H9 (cell line): Measurements from ENCODE around the gene NKG7. TPM values are rescaled to one million over a fixed set of nuclear protein-coding genes. Genes with fewer than 3 reads are reported as not detected.

Experiments used
- DNase-seq: peaks from one replicate; pipeline ENCODE4 v3.0.0-alpha.2; 2017
- H2AFZ ChIP-seq: one replicate; pipeline ENCODE4 v1.6.1; 2013; ENCODE audit warnings: mild to moderate bottlenecking, low read length, control low read depth, moderate library complexity
- H2AK5ac ChIP-seq: 2 replicates; pipeline ENCODE4 v1.6.1; 2013; ENCODE audit warnings: low read length, control low read depth, mixed read lengths; ENCODE audit not compliant: insufficient read length
- H2BK120ac ChIP-seq: one replicate; pipeline ENCODE4 v1.6.1; 2013; ENCODE audit warnings: low read depth, mild to moderate bottlenecking, low read length, control low read depth, inconsistent platforms; ENCODE audit not compliant: poor library complexity, severe bottlenecking
- H2BK12ac ChIP-seq: 2 replicates; pipeline ENCODE4 v1.6.1; 2013; ENCODE audit warnings: low read length, control low read depth, mixed read lengths, low read depth; ENCODE audit not compliant: insufficient read length
- H2BK15ac ChIP-seq: 2 replicates; pipeline ENCODE4 v1.6.1; 2013; ENCODE audit warnings: low read depth, low read length, control low read depth
- H2BK20ac ChIP-seq: one replicate; pipeline ENCODE4 v1.6.1; 2013; ENCODE audit warnings: low read depth, mild to moderate bottlenecking, low read length, control low read depth, inconsistent platforms; ENCODE audit not compliant: poor library complexity, severe bottlenecking
- H2BK5ac ChIP-seq: 2 replicates; pipeline ENCODE4 v1.6.1; 2013; ENCODE audit warnings: low read length, control low read depth, mixed read lengths; ENCODE audit not compliant: insufficient read length
- H3K14ac ChIP-seq: 2 replicates; pipeline ENCODE4 v1.6.1; 2013; ENCODE audit warnings: low read length, control low read depth; ENCODE audit not compliant: insufficient read depth
- H3K18ac ChIP-seq: 2 replicates; pipeline ENCODE4 v1.6.1; 2013; ENCODE audit warnings: low read depth, mild to moderate bottlenecking, mixed read lengths, low read length, control low read depth; ENCODE audit not compliant: insufficient read length
- H3K23ac ChIP-seq: 2 replicates; pipeline ENCODE4 v1.6.1; 2013; ENCODE audit warnings: low read length, control low read depth, mixed read lengths, low read depth; ENCODE audit not compliant: insufficient read length
- H3K23me2 ChIP-seq: 2 replicates; pipeline ENCODE4 v1.6.1; 2013; ENCODE audit warnings: low read depth, mild to moderate bottlenecking, mixed read lengths, low read length, control low read depth; ENCODE audit not compliant: insufficient read length, poor library complexity, severe bottlenecking
- H3K27ac ChIP-seq: 2 replicates; pipeline ENCODE4 v1.5.1; 2013; ENCODE audit warnings: low read length, control low read depth, mixed read lengths, low read depth; ENCODE audit not compliant: insufficient read length
- H3K27me3 ChIP-seq: 2 replicates; pipeline ENCODE4 v1.6.1; 2013; ENCODE audit warnings: low read length, control low read depth, inconsistent platforms; ENCODE audit not compliant: insufficient read depth
- H3K4ac ChIP-seq: 2 replicates; pipeline ENCODE4 v1.6.1; 2013; ENCODE audit warnings: low read depth, mild to moderate bottlenecking, control low read depth, inconsistent platforms, low read length, moderate library complexity
- H3K4me1 ChIP-seq: 2 replicates; pipeline ENCODE4 v1.6.1; 2013; ENCODE audit warnings: low read length, control low read depth, inconsistent platforms; ENCODE audit not compliant: insufficient read depth
- H3K4me2 ChIP-seq: 2 replicates; pipeline ENCODE4 v1.6.1; 2013; ENCODE audit warnings: low read length, control low read depth, mixed read lengths; ENCODE audit not compliant: insufficient read length, insufficient read depth
- H3K56ac ChIP-seq: 2 replicates; pipeline ENCODE4 v1.6.1; 2013; ENCODE audit warnings: low read depth, mild to moderate bottlenecking, mixed read lengths, low read length, control low read depth; ENCODE audit not compliant: insufficient read length
- H3K79me1 ChIP-seq: 2 replicates; pipeline ENCODE4 v1.6.1; 2013; ENCODE audit warnings: low read depth, mild to moderate bottlenecking, moderate library complexity, low read length, control low read depth, inconsistent platforms; ENCODE audit not compliant: insufficient read depth, poor library complexity, severe bottlenecking
- H3K79me2 ChIP-seq: 2 replicates; pipeline ENCODE4 v1.6.1; 2013; ENCODE audit warnings: low read length, control low read depth, inconsistent platforms; ENCODE audit not compliant: insufficient read depth
- H3K9ac ChIP-seq: 2 replicates; pipeline ENCODE4 v1.6.1; 2013; ENCODE audit warnings: low read length, control low read depth, mixed read lengths; ENCODE audit not compliant: insufficient read length; ENCODE audit errors: extremely low read depth
- H3K9me3 ChIP-seq: one replicate; pipeline ENCODE4 v1.6.1; 2013; ENCODE audit warnings: low read depth, low read length, inconsistent platforms; ENCODE audit not compliant: control insufficient read depth
- H3T11ph ChIP-seq: one replicate; pipeline ENCODE4 v1.6.1; 2013; ENCODE audit warnings: mild to moderate bottlenecking, low read length, control low read depth, inconsistent platforms
- H4K20me1 ChIP-seq: one replicate; pipeline ENCODE4 v1.6.1; 2013; ENCODE audit not compliant: control insufficient read depth, insufficient read length, insufficient read depth
- H4K5ac ChIP-seq: 2 replicates; pipeline ENCODE4 v1.6.1; 2013; ENCODE audit warnings: low read depth, mild to moderate bottlenecking, mixed read lengths, low read length, control low read depth; ENCODE audit not compliant: insufficient read length
- H4K8ac ChIP-seq: replicated peaks from 2 replicates; pipeline ENCODE4 v1.6.1; 2013; ENCODE audit warnings: low read length, control low read depth, mixed read lengths, low read depth; ENCODE audit not compliant: insufficient read length
- H4K91ac ChIP-seq: 2 replicates; pipeline ENCODE4 v1.6.1; 2013; ENCODE audit warnings: low read depth, mild to moderate bottlenecking, moderate library complexity, mixed read lengths, low read length, control low read depth; ENCODE audit not compliant: insufficient read length
- H3K27ac Mint-ChIP-seq, 3 experiments: 2 replicates in 2 of 3; 3 replicates in 1 of 3; pipeline ENCODE4 v1.8.0; 2020 to 2021; ENCODE audit warnings: mixed read lengths in 3 of 3, mild to moderate bottlenecking in 1 of 3, moderate library complexity in 1 of 3
- H3K27me3 Mint-ChIP-seq: 2 replicates; pipeline ENCODE4 v1.8.0; 2021; ENCODE audit warnings: low read depth, mild to moderate bottlenecking, moderate library complexity, mixed read lengths
- H3K36me3 Mint-ChIP-seq, 3 experiments: 2 replicates in 2 of 3; 3 replicates in 1 of 3; pipeline ENCODE4 v1.8.0; 2020 to 2021; ENCODE audit warnings: low read depth in 3 of 3, mixed read lengths in 3 of 3; ENCODE audit not compliant: insufficient read depth in 1 of 3
- H3K4me1 Mint-ChIP-seq, 2 experiments: 2 replicates each; pipeline ENCODE4 v1.8.0; 2020; ENCODE audit warnings: mixed read lengths in 2 of 2
- H3K4me3 Mint-ChIP-seq, 2 experiments: 2 replicates in 1 of 2; 3 replicates in 1 of 2; pipeline ENCODE4 v1.8.0; 2020 to 2021; ENCODE audit warnings: mild to moderate bottlenecking in 2 of 2, mixed read lengths in 2 of 2, moderate library complexity in 1 of 2
- H3K9me3 Mint-ChIP-seq, 2 experiments: 2 replicates in 1 of 2; 3 replicates in 1 of 2; pipeline ENCODE4 v1.8.0; 2020; ENCODE audit warnings: mild to moderate bottlenecking in 2 of 2, mixed read lengths in 2 of 2, moderate library complexity in 1 of 2
- CTCF ChIP-seq: fragments of 200-600 bp; sonication (generic); conservative IDR thresholded peaks from 3 replicates; pipeline ENCODE4 v1.8.0; 2021; ENCODE audit warnings: antibody characterized with exemption, mild to moderate bottlenecking
- WGBS: extraction: QIAGEN DNeasy Blood & Tissue Kit; methylation state at CpG from one replicate; pipeline ENCODE4 v1.1.7; 2013; ENCODE audit warnings: missing lambda C conversion rate, low lambda C conversion rate, mixed read lengths; ENCODE audit not compliant: insufficient read length; ENCODE audit errors: extremely low coverage; 5-methylcytosine and 5-hydroxymethylcytosine counted together
- total RNA-seq: library from RNA; stranded (reverse); gene quantifications from 2 replicates; pipeline ENCODE4 v1.2.1, GENCODE V29; 2021

NKG7 gene
- total RNA-seq, 1 experiment from 2014 or later: not detected

- H3K27ac ChIP-seq: no peak overlapping the region
- peak overlapping the region in 1 of 3 experiments; percentile 19; a peak in 1 of 7 replicates for H3K27ac Mint-ChIP-seq
Observed at GRCh38 chr19:51351266-51351990, 21.0 kb downstream of the NKG7 start.

More at GRCh38 chr19:51351266-51351990, 21.0 kb downstream of the NKG7 start:
- no peaks in the 10 kb centered on the region for H3K23me2 ChIP-seq
- H2BK120ac ChIP-seq: no peak overlapping the region
- no peaks in the 10 kb centered on the region for H3K9me3 Mint-ChIP-seq
- no peak overlapping the region for H3K4me2 ChIP-seq
- DNase-seq: no peak
- no peak overlapping the region for H2AK5ac ChIP-seq
- no peak overlapping the region for H4K91ac ChIP-seq
- no peaks in the 10 kb centered on the region for H3K27me3 ChIP-seq
- no peak overlapping the region for H4K8ac ChIP-seq
- no peaks in the 10 kb centered on the region for H3K79me2 ChIP-seq
- H3K23ac ChIP-seq: no peak overlapping the region
- peaks cover 13 to 18% of the 10 kb centered on the region in 2 experiments for H3K4me1 Mint-ChIP-seq
- H3K36me3 Mint-ChIP-seq: peaks cover 4 to 22% (median 7%) of the 10 kb centered on the region in 3 experiments; a peak in 6 of 7 replicates
- H2BK5ac ChIP-seq: no peak overlapping the region
- H2BK12ac ChIP-seq: no peak overlapping the region
- no CpG with 5 or more reads among the region's 11 CpGs for WGBS
- H2BK20ac ChIP-seq: no peak overlapping the region
- no peak overlapping the region for H2AFZ ChIP-seq
- H3K14ac ChIP-seq: no peak overlapping the region
- no peaks in the 10 kb centered on the region for H3K9me3 ChIP-seq
- H3K56ac ChIP-seq: no peak overlapping the region
- TF ChIP-seq CTCF: no peak
- no peak overlapping the region for H3K18ac ChIP-seq
- no peak overlapping the region for H3K4ac ChIP-seq
- no peaks in the 10 kb centered on the region for H3K27me3 Mint-ChIP-seq
- no peaks in the 10 kb centered on the region for H4K20me1 ChIP-seq
- H3K9ac ChIP-seq: no peak overlapping the region
- no peak overlapping the region for H3T11ph ChIP-seq
- no peak overlapping the region for H4K5ac ChIP-seq
- H3K4me1 ChIP-seq: no peaks in the 10 kb centered on the region
- no peak overlapping the region for H2BK15ac ChIP-seq
- H3K4me3 Mint-ChIP-seq: no peak overlapping the region
- no peaks in the 10 kb centered on the region for H3K79me1 ChIP-seq
